GM10266 (cell line): ENCODE results near the gene GSTT2B.
"Not testable (repeated sequence)": the region's sequence is repeated elsewhere in the genome, so short reads cannot be mapped to it uniquely, and the experiment has no call there.

Source experiments
- DNase-seq: peaks from one replicate; pipeline ENCODE4 v3.0.0; 2012; ENCODE audit errors: extremely low spot score
- TF ChIP-seq, protein P1 (sequence below): IDR thresholded peaks from 2 replicates; pipeline ENCODE4 v1.5.1; 2012; ENCODE audit warnings: mild to moderate bottlenecking, low read depth; ENCODE audit not compliant: control insufficient read depth, insufficient read depth; ENCODE audit errors: missing control alignments

GSTT2B gene

DNA sequence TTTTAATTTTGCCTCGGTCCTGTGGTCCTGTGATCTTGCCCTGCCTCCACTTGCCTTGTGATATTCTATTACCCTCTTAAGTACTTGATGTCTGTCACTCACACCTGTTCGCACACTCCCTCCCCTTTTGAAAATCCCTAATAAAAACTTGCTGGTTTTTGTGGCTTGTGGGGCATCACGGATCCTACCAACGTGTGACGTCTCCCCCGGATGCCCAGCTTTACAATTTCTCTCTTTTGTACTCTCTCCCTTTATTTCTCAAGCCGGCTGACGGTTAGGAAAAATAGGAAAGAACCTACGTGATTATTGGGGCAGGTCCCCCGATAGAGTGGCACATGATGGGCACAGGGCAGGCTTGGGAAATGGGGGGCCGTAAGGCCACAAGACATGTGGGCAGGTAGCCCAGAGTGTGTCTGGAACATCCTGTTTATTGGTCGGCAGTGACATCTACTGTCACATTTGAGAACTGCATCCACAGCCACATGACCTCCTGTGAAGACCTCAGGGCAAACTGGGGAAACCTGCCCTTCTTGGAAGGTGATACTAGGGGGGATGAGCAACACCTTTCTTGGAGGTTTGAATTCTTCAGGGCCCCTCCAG, 4.6 kb downstream of the GSTT2B start:
- DNase-seq = peak; percentile 66
- TF ChIP-seq, protein P1, sequence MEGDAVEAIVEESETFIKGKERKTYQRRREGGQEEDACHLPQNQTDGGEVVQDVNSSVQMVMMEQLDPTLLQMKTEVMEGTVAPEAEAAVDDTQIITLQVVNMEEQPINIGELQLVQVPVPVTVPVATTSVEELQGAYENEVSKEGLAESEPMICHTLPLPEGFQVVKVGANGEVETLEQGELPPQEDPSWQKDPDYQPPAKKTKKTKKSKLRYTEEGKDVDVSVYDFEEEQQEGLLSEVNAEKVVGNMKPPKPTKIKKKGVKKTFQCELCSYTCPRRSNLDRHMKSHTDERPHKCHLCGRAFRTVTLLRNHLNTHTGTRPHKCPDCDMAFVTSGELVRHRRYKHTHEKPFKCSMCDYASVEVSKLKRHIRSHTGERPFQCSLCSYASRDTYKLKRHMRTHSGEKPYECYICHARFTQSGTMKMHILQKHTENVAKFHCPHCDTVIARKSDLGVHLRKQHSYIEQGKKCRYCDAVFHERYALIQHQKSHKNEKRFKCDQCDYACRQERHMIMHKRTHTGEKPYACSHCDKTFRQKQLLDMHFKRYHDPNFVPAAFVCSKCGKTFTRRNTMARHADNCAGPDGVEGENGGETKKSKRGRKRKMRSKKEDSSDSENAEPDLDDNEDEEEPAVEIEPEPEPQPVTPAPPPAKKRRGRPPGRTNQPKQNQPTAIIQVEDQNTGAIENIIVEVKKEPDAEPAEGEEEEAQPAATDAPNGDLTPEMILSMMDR = peak; percentile 93

DNA sequence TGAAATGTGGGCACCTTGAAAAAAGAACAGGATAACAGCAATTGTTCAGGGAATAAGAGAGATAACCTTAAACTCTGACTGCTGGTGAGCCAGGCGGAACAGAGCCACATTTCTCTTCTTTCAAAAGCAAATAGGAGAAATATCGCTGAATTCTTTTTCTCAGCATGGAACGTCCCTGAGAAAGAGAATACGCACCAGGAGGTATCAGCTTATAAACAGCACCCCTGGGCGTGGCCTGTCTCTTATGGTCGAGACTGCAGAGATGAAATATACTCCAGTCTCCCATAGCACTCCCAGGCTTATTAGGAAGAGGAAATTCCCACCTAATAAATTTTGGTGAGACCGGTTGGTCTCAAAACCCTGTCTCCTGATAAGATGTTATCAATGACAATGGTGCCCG, 5.1 kb downstream of the GSTT2B start:
- DNase-seq = not testable (repeated sequence)

DNA sequence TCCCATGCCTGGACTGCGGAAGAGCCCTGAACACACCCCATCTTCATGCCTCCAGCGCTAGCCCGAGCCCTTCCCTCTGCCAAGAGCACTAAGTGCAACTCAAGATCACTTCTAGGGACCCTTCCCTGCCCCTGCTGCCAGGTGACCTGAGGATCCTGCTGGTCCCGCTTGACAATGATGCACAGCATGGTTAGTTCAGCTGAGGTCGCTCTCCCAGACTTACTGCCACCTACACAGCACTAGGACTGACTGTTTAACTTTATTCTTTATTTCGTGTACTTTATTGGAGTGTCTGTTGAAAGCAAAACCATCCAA, 6.0 kb downstream of the GSTT2B start:
- not testable (repeated sequence) for DNase-seq

DNA sequence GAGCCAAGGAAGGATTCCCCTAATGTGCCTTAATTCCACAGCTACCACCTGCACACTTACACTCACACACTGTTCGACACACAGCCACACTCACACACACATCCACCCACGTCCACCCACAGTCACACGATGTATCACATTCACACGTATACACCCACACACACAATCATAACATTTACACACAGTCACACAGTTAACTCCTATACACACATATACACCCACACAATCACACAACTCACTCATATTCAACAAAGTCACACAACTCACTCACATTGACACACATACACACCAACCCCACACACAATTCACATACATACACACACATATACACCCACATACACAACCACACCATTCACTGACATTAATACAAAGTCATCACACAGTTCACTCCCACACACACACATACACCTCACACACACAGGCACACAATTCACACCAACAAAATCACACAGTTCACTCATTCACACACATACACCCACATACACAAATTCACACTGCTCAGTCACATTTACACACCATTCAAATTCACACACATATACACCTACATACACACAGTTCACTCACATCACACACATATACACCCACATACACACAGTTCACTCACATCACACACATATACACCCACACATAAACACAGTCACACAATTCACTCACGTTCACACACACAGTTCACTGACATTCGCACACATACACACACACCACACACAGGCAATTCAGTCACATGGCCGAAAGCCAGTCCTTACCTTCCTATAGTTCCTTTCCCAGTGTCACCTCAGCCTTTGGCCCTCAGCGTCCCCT, 6.6 kb downstream of the GSTT2B start:
- not testable (repeated sequence) for DNase-seq

DNA sequence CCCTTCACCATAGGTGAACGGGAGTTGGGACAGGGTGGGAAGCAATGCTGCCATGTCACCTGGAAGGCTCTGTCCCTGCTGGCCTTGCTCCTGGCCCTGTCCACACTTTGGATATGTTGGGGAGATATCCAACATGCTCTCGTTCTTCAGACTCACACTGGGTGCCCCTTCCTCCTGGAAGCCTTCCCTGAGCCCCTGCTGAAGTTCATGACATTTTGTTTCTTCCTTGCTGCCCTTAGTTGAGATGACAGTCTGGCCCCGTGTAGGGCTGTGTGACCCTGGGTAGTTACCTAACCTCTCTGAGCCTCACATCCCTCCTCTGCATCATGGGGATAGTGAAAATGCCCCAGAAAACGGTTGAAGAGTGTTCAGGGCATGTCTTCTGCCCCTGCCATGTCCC, 7.5 kb downstream of the GSTT2B start:
- DNase-seq = not testable (repeated sequence)

DNA sequence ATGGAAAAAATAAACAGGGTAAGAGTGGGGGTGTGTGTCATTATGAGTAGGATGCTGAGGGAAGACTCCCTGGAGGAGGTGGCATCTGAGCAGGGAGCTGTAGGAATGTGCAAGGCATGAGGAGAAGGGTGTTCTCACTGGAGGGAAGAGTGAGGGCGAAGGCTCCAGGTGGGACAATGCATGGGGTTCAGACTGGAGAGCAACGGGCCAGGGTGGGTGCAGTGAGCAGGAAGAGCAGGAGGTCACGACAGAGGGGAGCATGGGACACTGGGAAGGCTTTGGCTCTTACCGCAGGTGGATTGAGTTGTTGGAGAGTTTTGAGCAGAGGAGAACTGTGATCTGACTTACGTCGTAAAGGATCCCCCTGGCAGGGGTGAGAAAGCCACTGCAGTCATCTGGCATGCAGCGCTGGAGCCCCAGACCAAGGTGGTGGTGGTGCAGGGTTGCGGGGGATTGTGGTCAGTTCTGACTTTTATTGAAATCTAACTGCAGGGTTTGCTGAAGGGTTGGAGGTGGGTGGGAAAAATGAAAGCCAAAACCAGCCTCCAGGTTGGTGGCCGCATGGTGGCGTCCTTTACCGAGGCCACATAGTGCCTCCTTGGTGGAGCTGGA, 8.1 kb downstream of the GSTT2B start:
- not testable (repeated sequence) for DNase-seq

DNA sequence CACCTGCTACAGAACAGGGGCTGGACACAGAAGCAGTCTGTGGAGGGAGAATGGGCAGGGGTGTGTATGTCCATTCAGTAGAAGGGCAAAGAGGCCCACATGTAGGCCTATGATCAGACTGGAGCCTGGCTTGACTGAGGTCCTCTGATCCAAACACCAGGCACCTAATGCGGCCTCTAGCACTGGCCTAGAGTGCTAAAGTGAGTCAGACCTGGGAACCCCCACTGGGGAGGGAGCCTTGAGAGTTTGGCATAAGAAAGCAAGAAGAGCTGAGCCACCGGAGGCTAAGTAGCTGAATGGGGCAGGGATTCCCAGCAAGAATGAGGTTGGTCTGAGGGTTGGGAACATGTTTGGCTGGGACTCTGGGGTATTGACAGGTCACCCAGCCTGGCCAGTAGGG, 9.6 kb downstream of the GSTT2B start:
- DNase-seq = not testable (repeated sequence)

DNA sequence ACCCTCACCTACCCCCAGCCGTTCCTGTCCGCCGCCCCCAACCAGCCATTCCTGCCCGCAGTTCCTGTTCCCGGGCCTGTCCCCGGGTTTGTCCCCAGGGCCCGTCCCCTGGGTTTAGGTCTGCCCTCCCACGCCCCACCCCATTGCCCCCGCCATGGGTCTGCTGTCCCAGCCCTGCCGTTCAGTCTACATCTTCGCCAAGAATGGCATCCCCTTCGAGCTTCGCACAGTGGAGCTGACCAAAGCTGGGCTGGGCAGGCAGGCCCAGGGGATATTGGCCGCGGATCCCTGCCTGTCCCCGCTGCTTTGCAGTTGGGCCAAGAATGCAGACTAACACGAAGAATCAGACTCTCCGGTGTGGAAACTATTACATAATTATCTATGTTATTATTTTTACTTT, 11.2 kb downstream of the GSTT2B start:
- DNase-seq = not testable (repeated sequence)

DNA sequence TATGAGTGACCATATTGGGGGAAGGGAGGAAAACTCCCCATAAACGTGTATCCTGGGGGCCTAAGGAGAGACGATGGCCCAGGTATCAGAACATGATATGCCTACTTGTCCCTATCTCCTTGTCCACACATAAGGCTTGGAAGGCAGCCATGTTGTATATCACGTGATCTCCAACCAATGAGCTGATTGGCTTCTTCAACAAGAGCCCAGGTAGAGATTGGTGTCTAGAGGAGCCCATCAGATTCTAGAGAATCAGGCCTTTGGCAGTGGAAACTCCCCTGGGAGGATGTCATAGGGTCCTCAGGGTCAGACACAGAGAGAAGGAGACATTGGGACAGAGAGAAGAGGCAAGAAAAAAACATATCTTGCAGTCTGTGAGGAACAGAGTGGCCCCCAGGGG, 13.6 kb downstream of the GSTT2B start:
- not testable (repeated sequence) for DNase-seq

DNA sequence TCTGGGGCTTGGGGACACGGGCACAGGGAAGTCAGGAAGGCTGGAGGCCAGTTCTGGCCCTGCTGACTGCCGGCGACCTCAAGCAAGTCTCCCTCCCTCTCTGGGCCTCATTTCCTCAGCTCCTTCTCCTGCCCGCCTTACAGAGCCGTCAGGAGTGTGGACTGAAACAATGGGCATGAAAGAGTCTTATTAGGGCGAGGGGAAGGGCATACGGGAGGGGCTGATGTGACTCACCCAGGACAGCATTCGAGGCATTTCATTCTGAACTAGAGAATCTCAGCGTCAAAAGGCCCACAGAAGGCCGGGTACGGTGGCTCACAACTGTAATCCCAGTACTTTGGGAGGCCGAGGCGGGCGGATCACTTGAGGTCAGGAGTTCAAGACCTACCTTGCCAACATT, 20.8 kb downstream of the GSTT2B start:
- DNase-seq = not testable (repeated sequence)

DNA sequence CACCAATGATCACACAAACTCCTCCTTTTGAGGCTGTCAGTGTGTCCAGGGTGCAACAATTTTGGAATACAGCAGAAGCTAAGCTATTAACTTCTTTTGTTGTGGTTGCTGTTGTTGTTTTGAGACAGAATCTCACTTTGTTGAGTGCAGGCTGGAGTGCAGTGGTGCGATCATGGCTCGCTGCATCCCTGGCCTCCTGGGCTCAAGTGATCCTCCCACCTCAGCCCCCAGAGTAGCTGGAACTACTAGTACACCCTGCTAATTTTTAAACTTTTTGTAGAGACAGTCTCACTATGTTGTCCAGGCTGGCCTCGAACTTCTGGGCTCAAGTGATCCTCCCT, 22.0 kb downstream of the GSTT2B start:
- no peak for DNase-seq
- TF ChIP-seq, protein P1 = no peak

DNA sequence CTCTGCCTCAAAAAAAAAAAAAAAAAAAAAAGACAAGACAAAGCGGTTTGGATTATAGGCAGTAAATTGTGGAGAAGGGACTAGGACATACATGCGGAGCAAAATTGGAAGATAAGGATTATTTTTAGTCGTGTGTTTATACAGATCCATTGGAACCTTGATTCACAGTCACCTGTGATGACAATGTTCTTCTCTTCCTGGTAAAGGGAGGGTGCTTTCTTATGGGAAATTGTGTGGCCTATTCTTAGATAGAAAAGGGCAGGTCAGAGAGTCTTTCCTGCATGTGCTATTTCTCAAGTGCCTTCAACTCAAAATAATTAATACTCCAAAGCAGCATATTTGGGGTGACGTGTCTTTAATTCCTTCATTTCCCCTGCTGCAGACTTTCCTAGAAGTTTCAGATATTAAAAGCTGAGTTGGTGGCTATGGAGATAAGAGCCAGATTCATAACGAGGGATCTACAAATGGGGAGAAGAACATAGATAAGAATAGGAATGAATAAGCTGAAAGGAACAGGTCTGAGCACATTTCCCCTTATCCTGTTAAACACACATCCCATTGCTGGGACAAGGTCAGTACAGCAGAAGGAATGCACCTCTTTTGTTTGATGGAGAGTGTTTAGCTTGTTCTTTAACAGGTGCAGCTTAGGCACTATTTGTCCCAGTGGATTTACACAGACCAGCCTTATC, 22.5 kb downstream of the GSTT2B start:
- TF ChIP-seq, protein P1 = no peak

More for the DNA sequence above, 22.5 kb downstream of the GSTT2B start:
- DNase-seq = no peak
